ENCODE data around the gene IRAK1.
"Not testable (repeated sequence)": the region's sequence is repeated elsewhere in the genome, so short reads cannot be mapped to it uniquely, and the experiment has no call there.

IRAK1 gene

GRCh38 chrX:153989973-153990655 is 29.6 kb downstream of the IRAK1 start:
- Histone ChIP-seq H3K27me3 (ENCODE audit: control insufficient read depth in 1 of 2, insufficient read depth in 2 of 2, low read length in 2 of 2) (peaks cover 0 to 11% of the 10 kb centered on the region in 2 donors), H3K9ac (ENCODE audit: low read length) (no peak overlapping the region), H3K4me1 (ENCODE audit: insufficient read depth, low read length) (no peaks in the 10 kb centered on the region), H3K36me3 (ENCODE audit: insufficient read depth, low read length) (no peaks in the 10 kb centered on the region), H3K4me3 (ENCODE audit: low read depth in 1 of 2, low read length in 2 of 2) (no peak overlapping the region), H3K27ac (ENCODE audit: low read depth, low read length) (no peak overlapping the region), H3K9me3 (ENCODE audit: low read length) (no peaks in the 10 kb centered on the region)

GRCh38 chrX:153988493-153988892 is 31.2 kb downstream of the IRAK1 start:
- Histone ChIP-seq H3K4me1 (ENCODE audit: insufficient read depth, low read length) (no peaks in the 10 kb centered on the region), H3K36me3 (ENCODE audit: insufficient read depth, low read length) (no peaks in the 10 kb centered on the region), H3K27ac (ENCODE audit: low read depth, low read length) (no peak overlapping the region), H3K4me3 (ENCODE audit: low read depth in 1 of 2, low read length in 2 of 2) (no peak overlapping the region), H3K9me3 (ENCODE audit: low read length) (no peaks in the 10 kb centered on the region), H3K27me3 (ENCODE audit: control insufficient read depth in 1 of 2, insufficient read depth in 2 of 2, low read length in 2 of 2) (peaks cover 0 to 17% of the 10 kb centered on the region in 2 donors), H3K9ac (ENCODE audit: low read length) (no peak overlapping the region)

DNA sequence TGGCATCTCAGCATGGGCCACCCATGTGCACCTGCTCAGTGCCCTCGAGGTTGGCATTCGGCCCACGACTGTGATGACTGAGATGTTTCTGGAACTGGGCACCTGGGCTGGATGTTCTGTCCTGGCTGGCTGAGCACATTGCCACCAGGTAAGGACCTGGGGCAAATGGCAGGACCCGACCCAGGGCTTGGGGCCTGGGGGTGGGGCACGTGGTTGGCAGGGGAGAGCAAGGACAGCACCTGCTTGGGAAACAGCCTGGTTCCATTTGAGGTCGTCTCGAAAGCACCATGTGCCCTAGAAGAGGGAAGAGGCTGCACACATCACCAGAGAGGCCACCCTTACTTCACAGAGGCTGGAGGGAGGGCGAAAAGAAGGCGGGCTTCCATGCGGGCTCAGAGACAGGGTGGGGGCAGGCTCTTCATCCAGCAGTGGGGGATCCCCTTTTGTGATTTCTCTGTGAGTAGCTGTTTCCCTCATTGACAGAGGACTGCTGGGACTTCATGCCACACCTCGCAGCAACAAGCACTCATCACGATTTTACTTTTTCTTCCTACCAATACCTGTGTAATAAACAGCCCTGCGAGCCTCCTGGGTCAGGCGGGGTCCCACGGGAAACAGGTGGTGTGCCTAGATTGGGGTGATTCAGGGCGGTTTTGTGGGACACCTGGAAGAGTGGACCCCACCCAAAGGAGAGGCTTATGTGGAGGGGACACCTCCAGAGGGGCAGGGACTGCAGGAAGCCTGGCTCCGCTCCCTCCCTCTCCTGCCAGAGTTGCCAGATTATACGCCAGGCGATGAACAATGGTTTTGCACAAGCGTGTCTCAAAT is 35.1 kb downstream of the IRAK1 start:
- peak overlapping the region; percentile 32 for H3K27ac ChIP-seq (ENCODE audit: low read depth, low read length)
- no peak overlapping the region for H3K9ac ChIP-seq (ENCODE audit: low read length)
- no peaks in the 10 kb centered on the region for H3K36me3 ChIP-seq (ENCODE audit: insufficient read depth, low read length)
- H3K27me3 ChIP-seq (ENCODE audit: control insufficient read depth in 1 of 2, insufficient read depth in 2 of 2, low read length in 2 of 2) = peaks cover 0 to 6% of the 10 kb centered on the region in 2 donors
- H3K4me1 ChIP-seq (ENCODE audit: insufficient read depth, low read length) = no peaks in the 10 kb centered on the region
- H3K4me3 ChIP-seq (ENCODE audit: low read depth in 1 of 2, low read length in 2 of 2) = no peak overlapping the region
- H3K9me3 ChIP-seq (ENCODE audit: low read length) = no peaks in the 10 kb centered on the region

- Histone ChIP-seq H3K27me3 (ENCODE audit: control insufficient read depth in 1 of 2, insufficient read depth in 2 of 2, low read length in 2 of 2) (peaks cover 0 to 6% of the 10 kb centered on the region in 2 donors), H3K27ac (ENCODE audit: low read depth, low read length) (no peak overlapping the region), H3K36me3 (ENCODE audit: insufficient read depth, low read length) (no peaks in the 10 kb centered on the region), H3K9me3 (ENCODE audit: low read length) (no peaks in the 10 kb centered on the region), H3K4me1 (ENCODE audit: insufficient read depth, low read length) (no peaks in the 10 kb centered on the region), H3K9ac (ENCODE audit: low read length) (no peak overlapping the region), H3K4me3 (ENCODE audit: low read depth in 1 of 2, low read length in 2 of 2) (no peak overlapping the region)
Measured at GRCh38 chrX:153983321-153983801, 36.3 kb downstream of the IRAK1 start.

GRCh38 chrX:153981771-153982533 is 37.8 kb downstream of the IRAK1 start:
- H3K9me3 ChIP-seq (ENCODE audit: low read length) = no peaks in the 10 kb centered on the region
- no peaks in the 10 kb centered on the region for H3K36me3 ChIP-seq (ENCODE audit: insufficient read depth, low read length)
- no peak overlapping the region for H3K4me3 ChIP-seq (ENCODE audit: low read depth in 1 of 2, low read length in 2 of 2)
- peaks cover 0 to 6% of the 10 kb centered on the region in 2 donors for H3K27me3 ChIP-seq (ENCODE audit: control insufficient read depth in 1 of 2, insufficient read depth in 2 of 2, low read length in 2 of 2)
- no peaks in the 10 kb centered on the region for H3K4me1 ChIP-seq (ENCODE audit: insufficient read depth, low read length)
- no peak overlapping the region for H3K27ac ChIP-seq (ENCODE audit: low read depth, low read length)
- H3K9ac ChIP-seq (ENCODE audit: low read length) = no peak overlapping the region

DNA sequence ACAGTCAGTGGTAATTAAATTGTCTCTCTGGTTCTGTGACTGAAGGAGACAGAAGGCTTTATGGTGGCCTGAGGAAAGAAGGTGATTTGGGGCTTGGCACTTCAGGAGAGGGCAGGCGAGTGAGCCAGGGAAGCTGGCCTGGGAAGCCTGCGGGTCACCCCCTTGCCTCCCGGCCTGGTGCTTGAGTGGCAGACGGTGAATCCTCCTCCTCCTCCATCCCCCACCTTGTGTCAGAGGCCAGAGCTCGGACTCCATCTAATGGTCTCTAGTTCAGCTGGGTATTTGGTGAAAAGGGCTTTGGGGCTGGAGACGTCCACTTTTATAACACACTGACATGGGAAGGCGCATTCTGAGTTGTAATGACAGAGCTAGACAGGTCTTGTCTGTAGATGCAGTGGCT is 38.5 kb downstream of the IRAK1 start:
- Histone ChIP-seq H3K4me3 (ENCODE audit: low read depth in 1 of 2, low read length in 2 of 2) (no peak overlapping the region), H3K9me3 (ENCODE audit: low read length) (no peaks in the 10 kb centered on the region), H3K27ac (ENCODE audit: low read depth, low read length) (no peak overlapping the region), H3K9ac (ENCODE audit: low read length) (no peak overlapping the region), H3K36me3 (ENCODE audit: insufficient read depth, low read length) (no peaks in the 10 kb centered on the region), H3K27me3 (ENCODE audit: control insufficient read depth in 1 of 2, insufficient read depth in 2 of 2, low read length in 2 of 2) (peaks cover 0 to 6% of the 10 kb centered on the region in 2 donors), H3K4me1 (ENCODE audit: insufficient read depth, low read length) (no peaks in the 10 kb centered on the region)

DNA sequence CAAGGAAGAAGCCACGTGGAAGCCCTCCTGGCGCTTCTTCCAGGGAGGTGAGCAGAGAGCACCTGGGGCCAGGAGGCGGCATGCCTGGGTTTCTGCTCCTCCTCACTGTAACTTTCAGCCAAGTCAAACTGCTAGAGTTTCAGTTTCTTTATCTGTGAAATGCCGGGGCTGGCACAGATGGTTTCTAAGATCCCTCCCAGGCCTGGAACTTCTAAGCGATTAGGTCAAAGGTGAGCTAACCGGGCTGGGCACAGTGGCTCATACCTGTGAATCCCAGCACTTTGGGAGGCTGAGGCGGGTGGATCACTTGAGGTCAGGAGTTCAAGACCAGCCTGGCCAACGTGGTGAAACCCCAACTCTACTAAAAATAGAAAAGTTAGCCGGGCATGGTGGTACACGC is 39.3 kb downstream of the IRAK1 start:
- not testable (repeated sequence) for H3K9me3 ChIP-seq (ENCODE audit: low read length); H3K27ac ChIP-seq (ENCODE audit: low read depth, low read length); H3K4me1 ChIP-seq (ENCODE audit: insufficient read depth, low read length); H3K27me3 ChIP-seq (ENCODE audit: control insufficient read depth in 1 of 2, insufficient read depth in 2 of 2, low read length in 2 of 2); H3K4me3 ChIP-seq (ENCODE audit: low read depth in 1 of 2, low read length in 2 of 2); H3K9ac ChIP-seq (ENCODE audit: low read length); H3K36me3 ChIP-seq (ENCODE audit: insufficient read depth, low read length)

GRCh38 chrX:153974726-153975286 is 44.9 kb downstream of the IRAK1 start:
- Histone ChIP-seq H3K4me1 (ENCODE audit: insufficient read depth, low read length) (peaks cover 17% of the 10 kb centered on the region), H3K9me3 (ENCODE audit: low read length) (peaks cover 4% of the 10 kb centered on the region), H3K36me3 (ENCODE audit: insufficient read depth, low read length) (no peaks in the 10 kb centered on the region), H3K27ac (ENCODE audit: low read depth, low read length) (no peak overlapping the region), H3K27me3 (ENCODE audit: control insufficient read depth in 1 of 2, insufficient read depth in 2 of 2, low read length in 2 of 2) (no peaks in the 10 kb centered on the region), H3K4me3 (ENCODE audit: low read depth in 1 of 2, low read length in 2 of 2) (no peak overlapping the region), H3K9ac (ENCODE audit: low read length) (no peak overlapping the region)

DNA sequence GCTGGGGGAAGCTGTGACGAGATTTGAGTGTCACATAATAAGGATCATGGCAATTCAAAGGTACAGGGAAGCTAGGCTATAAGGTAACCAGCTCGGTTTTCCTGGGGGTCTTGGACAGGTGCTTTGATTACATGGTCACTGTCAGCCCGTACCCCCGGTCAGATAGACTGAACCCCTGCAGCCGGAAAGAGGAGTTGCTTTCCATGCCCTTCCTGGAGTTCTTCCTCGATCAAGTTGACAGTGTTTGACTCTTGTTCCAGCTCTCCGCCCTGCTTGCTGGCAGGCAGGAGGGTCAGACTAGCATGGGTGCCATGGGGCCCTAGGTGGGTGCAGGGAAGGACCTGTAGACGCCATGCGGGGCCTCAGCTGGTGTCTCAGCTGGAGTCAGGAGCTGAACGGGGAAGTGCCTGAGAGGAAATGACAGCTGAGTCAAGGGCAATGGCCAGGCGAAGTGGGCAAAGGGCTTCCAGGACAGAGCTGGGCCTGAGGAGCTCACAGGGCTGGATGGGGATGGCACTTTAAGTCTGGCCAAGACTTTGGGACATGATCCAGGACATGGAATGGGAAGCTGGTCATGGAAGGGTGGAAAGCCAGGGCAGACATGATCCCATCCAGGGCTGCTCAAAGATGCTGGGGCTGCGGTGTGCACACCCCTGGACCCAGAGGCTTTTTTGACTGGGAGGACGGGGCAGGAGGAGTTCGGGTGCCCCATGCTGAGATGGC is 45.5 kb downstream of the IRAK1 start:
- H3K4me3 ChIP-seq (ENCODE audit: low read depth in 1 of 2, low read length in 2 of 2) = peak overlapping the region in 1 of 2 donors; percentile 65
- peaks cover 4% of the 10 kb centered on the region for H3K9me3 ChIP-seq (ENCODE audit: low read length)
- H3K9ac ChIP-seq (ENCODE audit: low read length) = peak overlapping the region; percentile 82
- no peaks in the 10 kb centered on the region for H3K36me3 ChIP-seq (ENCODE audit: insufficient read depth, low read length)
- peak overlapping the region; percentile 23 for H3K27ac ChIP-seq (ENCODE audit: low read depth, low read length)
- peaks cover 17% of the 10 kb centered on the region for H3K4me1 ChIP-seq (ENCODE audit: insufficient read depth, low read length)
- H3K27me3 ChIP-seq (ENCODE audit: control insufficient read depth in 1 of 2, insufficient read depth in 2 of 2, low read length in 2 of 2) = no peaks in the 10 kb centered on the region

DNA sequence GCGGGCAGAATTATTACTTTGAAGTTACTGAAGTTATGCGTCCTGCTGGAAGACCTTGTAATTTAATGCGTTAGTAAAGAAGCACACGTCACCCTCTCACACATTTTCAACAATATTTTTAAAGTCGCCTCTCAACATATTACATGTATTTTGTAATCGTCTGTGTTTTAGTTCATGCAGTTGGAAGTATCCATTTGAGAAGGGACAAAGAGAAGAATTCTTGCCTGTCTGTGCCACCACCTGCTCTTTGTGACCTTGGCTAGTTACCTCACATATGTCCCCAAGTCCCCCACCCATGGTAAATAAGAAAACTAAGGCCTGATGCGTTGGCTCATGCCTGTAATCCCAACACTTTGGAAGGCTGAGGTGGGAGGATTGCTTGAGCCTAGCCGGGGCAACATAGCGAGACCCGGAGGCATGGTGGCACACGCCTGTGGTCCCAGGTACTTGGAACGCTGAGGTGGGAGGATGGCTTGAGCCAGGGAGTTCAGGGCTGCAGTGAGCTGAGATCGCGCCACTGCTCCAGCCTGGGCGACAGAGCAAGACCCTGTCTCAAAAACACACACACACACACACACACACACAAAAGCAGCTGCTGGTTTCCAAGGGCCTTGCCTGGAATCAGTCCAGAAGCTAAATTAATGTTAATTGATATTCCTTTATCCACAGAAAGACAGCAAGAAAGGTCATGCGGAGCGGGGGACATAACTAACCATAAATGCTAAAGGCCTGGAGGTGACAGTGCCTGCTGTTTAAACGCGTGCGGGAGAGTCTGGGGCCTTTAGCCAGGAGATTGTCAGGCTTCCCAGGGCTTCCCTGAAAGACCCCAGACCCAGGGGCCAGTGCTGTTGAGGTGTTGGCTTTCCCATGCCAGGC is 46.3 kb downstream of the IRAK1 start:
- Histone ChIP-seq H3K27ac (ENCODE audit: low read depth, low read length) (peak overlapping the region; percentile 1), H3K4me1 (ENCODE audit: insufficient read depth, low read length) (peaks cover 24% of the 10 kb centered on the region), H3K9me3 (ENCODE audit: low read length) (peaks cover 4% of the 10 kb centered on the region), H3K9ac (ENCODE audit: low read length) (peak overlapping the region; percentile 82), H3K4me3 (ENCODE audit: low read depth in 1 of 2, low read length in 2 of 2) (peak overlapping the region; percentile 48 to 65), H3K27me3 (ENCODE audit: control insufficient read depth in 1 of 2, insufficient read depth in 2 of 2, low read length in 2 of 2) (no peaks in the 10 kb centered on the region), H3K36me3 (ENCODE audit: insufficient read depth, low read length) (no peaks in the 10 kb centered on the region)
